HG02973 (cell line): Measurements from ENCODE around the gene SUSD6.
"Not testable (repeated sequence)": the region's sequence is repeated elsewhere in the genome, so short reads cannot be mapped to it uniquely, and the experiment has no call there.

Experiments
- ATAC-seq: cut with Tn5 transposase; IDR thresholded peaks from one replicate; pipeline ENCODE4 v1.9.1; 2021; ENCODE audit warnings: moderate library complexity; ENCODE audit not compliant: unreplicated experiment

The SUSD6 gene

GRCh38 chr14:69711065-69711464, 99.7 kb downstream of the SUSD6 start:
- no peak for ATAC-seq

- no peak for ATAC-seq
Observed at GRCh38 chr14:69711477-69711876, 100.1 kb downstream of the SUSD6 start.

GRCh38 chr14:69711881-69712560, 100.6 kb downstream of the SUSD6 start:
- no peak for ATAC-seq

- no peak for ATAC-seq
Observed at GRCh38 chr14:69712599-69713088, 101.2 kb downstream of the SUSD6 start.

- ATAC-seq: no peak
Observed at GRCh38 chr14:69713209-69713781, 101.9 kb downstream of the SUSD6 start.

- no peak for ATAC-seq
Observed at GRCh38 chr14:69713993-69714679, 102.7 kb downstream of the SUSD6 start.

GRCh38 chr14:69715725-69716477, 104.5 kb downstream of the SUSD6 start:
- no peak for ATAC-seq

GRCh38 chr14:69716478-69717187, 105.2 kb downstream of the SUSD6 start:
- ATAC-seq: no peak

- not testable (repeated sequence) for ATAC-seq
Observed at GRCh38 chr14:69718614-69719013, 107.2 kb downstream of the SUSD6 start.

- ATAC-seq: no peak
Observed at GRCh38 chr14:69719501-69719951, 108.1 kb downstream of the SUSD6 start.

GRCh38 chr14:69720912-69721311, 109.5 kb downstream of the SUSD6 start:
- no peak for ATAC-seq

- ATAC-seq: peak; percentile 61
Observed at GRCh38 chr14:69726761-69727511, 115.5 kb downstream of the SUSD6 start.

GRCh38 chr14:69727860-69728259, 116.5 kb downstream of the SUSD6 start:
- ATAC-seq: no peak

GRCh38 chr14:69731919-69732598, 120.7 kb downstream of the SUSD6 start:
- ATAC-seq: not testable (repeated sequence)

GRCh38 chr14:69736405-69736804, 125.0 kb downstream of the SUSD6 start:
- not testable (repeated sequence) for ATAC-seq

GRCh38 chr14:69741055-69741454, 129.7 kb downstream of the SUSD6 start:
- no peak for ATAC-seq

- ATAC-seq: no peak
Observed at GRCh38 chr14:69749956-69750355, 138.6 kb downstream of the SUSD6 start.

GRCh38 chr14:69750495-69750894, 139.1 kb downstream of the SUSD6 start:
- ATAC-seq: no peak

GRCh38 chr14:69752773-69753172, 141.4 kb downstream of the SUSD6 start:
- ATAC-seq: no peak
